GM06990 (cell line): ENCODE measurements around the gene FCN3.
A peak's percentile ranks its signal among the peaks of the same experiment; 100 is the strongest.

ENCODE experiments used
- DNase-seq: peaks from one replicate; pipeline ENCODE4 v3.0.0-alpha.2; 2011; ENCODE audit not compliant: insufficient read length; ENCODE audit errors: extremely low read depth
- H3K27me3 ChIP-seq: replicated peaks from 2 replicates; pipeline ENCODE4 v1.6.0; 2011; ENCODE audit warnings: low read length; ENCODE audit not compliant: control insufficient read depth, insufficient read depth
- H3K36me3 ChIP-seq: 2 replicates; pipeline ENCODE4 v1.5.1; 2011; ENCODE audit warnings: low read length; ENCODE audit not compliant: control insufficient read depth, insufficient read depth
- H3K4me3 ChIP-seq: replicated peaks from 2 replicates; pipeline ENCODE4 v1.5.1; 2011; ENCODE audit warnings: low read depth, mild to moderate bottlenecking, control low read depth, low read length
- CTCF ChIP-seq: IDR thresholded peaks from 2 replicates; pipeline ENCODE4 v1.5.1; 2011; ENCODE audit warnings: low read length, control low read depth, mild to moderate bottlenecking, inconsistent platforms; ENCODE audit not compliant: insufficient read depth, poor library complexity, severe bottlenecking

Gene FCN3

GRCh38 chr1:27367160-27367650 lies 7.4 kb downstream of the FCN3 start:
- Histone ChIP-seq H3K4me3 (no peak overlapping the region), H3K27me3 (no peaks in the 10 kb centered on the region), H3K36me3 (no peaks in the 10 kb centered on the region)
- no peak for DNase-seq
- TF ChIP-seq CTCF: no peak

GRCh38 chr1:27366411-27367159 lies 8.0 kb downstream of the FCN3 start, which contains the start of gene MAP3K6:
Gene MAP3K6, minus strand, starts transcription at chr1:27366961. Its CDS starts 364 bp downstream, at chr1:27366597.
- no peaks in the 10 kb centered on the region for H3K27me3 ChIP-seq
- H3K4me3 ChIP-seq: peak within 1 kb of the TSS; percentile 63
- no peaks in the 10 kb centered on the region for H3K36me3 ChIP-seq
- TF ChIP-seq CTCF: peak; percentile 13
- DNase-seq: no peak

GRCh38 chr1:27366113-27366410 lies 8.6 kb downstream of the FCN3 start:
- DNase-seq: peak; percentile 69
- no peak for TF ChIP-seq CTCF
- Histone ChIP-seq H3K36me3 (no peaks in the 10 kb centered on the region), H3K4me3 (peak overlapping the region; percentile 63), H3K27me3 (no peaks in the 10 kb centered on the region)

- no peak for TF ChIP-seq CTCF
- Histone ChIP-seq H3K27me3 (no peaks in the 10 kb centered on the region), H3K36me3 (no peaks in the 10 kb centered on the region)
Observed at GRCh38 chr1:27365372-27366112, 9.1 kb downstream of the FCN3 start.

GRCh38 chr1:27364696-27365371 lies 9.8 kb downstream of the FCN3 start:
- no peak for TF ChIP-seq CTCF
- DNase-seq: no peak

More at GRCh38 chr1:27365372-27366112, 9.1 kb downstream of the FCN3 start:
- peak; percentile 86 for DNase-seq
- peak overlapping the region; percentile 63 for H3K4me3 ChIP-seq

More at GRCh38 chr1:27364696-27365371, 9.8 kb downstream of the FCN3 start:
- Histone ChIP-seq H3K27me3 (no peaks in the 10 kb centered on the region), H3K36me3 (no peaks in the 10 kb centered on the region), H3K4me3 (no peak overlapping the region)
